ENCODE results near the gene CPN2.

CPN2 gene

DNA sequence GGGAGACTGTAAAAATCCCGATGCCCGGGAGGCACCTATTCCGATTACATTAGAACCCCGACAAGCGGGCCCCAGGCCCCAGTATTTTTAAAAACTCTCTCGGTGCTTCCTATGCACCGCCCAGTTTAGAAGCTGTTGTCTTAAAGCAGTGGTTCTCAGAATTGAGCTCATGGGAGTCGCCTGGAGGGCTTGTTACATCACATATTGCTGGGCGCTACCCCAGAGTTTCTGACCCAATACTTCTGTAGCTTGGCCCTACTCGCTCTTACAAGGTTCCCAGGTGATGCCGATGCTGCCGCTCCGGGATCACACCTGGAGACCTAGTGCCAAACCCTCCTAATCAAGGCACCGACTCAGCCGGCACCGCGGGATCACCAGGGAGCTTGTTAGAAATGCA, 35.2 kb downstream of the CPN2 start:
- ATAC-seq: peak; percentile 54

GRCh38 chr3:194315088-194315964, 35.8 kb downstream of the CPN2 start:
- no peak for TF ChIP-seq BACH2 (CRISPR knock-in tag; IDR thresholded peaks at IDR 0.05; ENCODE audit: borderline replicate concordance)
- peak; percentile 92 for TF ChIP-seq ZFP3 (CRISPR knock-in tag; IDR thresholded peaks at IDR 0.05)
- TF ChIP-seq SNAI2 (CRISPR knock-in tag; IDR thresholded peaks at IDR 0.05): 0 out of 2 replicates have a peak, but pooled peaks have one; percentile 1
- TF ChIP-seq TSHZ2 (CRISPR knock-in tag; IDR thresholded peaks at IDR 0.05): 0 out of 2 replicates have a peak, but pooled peaks have one; percentile 34
- TF ChIP-seq RARB (CRISPR knock-in tag; IDR thresholded peaks at IDR 0.05): no peak
- peak; percentile 90 for ATAC-seq

More for the DNA sequence above, 35.2 kb downstream of the CPN2 start:
- TF ChIP-seq TCF4 (CRISPR knock-in tag; IDR thresholded peaks at IDR 0.05; ENCODE audit: borderline replicate concordance) (no peak), TOX (CRISPR knock-in tag; IDR thresholded peaks at IDR 0.05; ENCODE audit: borderline replicate concordance) (no peak)

- ATAC-seq: no peak
- TF ChIP-seq ZNF565 (CRISPR knock-in tag; conservative IDR thresholded peaks at IDR 0.05; ENCODE audit: low read depth): no peak
- TF ChIP-seq, protein P1, sequence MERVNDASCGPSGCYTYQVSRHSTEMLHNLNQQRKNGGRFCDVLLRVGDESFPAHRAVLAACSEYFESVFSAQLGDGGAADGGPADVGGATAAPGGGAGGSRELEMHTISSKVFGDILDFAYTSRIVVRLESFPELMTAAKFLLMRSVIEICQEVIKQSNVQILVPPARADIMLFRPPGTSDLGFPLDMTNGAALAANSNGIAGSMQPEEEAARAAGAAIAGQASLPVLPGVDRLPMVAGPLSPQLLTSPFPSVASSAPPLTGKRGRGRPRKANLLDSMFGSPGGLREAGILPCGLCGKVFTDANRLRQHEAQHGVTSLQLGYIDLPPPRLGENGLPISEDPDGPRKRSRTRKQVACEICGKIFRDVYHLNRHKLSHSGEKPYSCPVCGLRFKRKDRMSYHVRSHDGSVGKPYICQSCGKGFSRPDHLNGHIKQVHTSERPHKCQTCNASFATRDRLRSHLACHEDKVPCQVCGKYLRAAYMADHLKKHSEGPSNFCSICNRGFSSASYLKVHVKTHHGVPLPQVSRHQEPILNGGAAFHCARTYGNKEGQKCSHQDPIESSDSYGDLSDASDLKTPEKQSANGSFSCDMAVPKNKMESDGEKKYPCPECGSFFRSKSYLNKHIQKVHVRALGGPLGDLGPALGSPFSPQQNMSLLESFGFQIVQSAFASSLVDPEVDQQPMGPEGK (CRISPR knock-in tag; IDR thresholded peaks at IDR 0.05; ENCODE audit: borderline replicate concordance): no peak
- no peak for TF ChIP-seq ZFP30 (CRISPR knock-in tag; IDR thresholded peaks at IDR 0.05)
- TF ChIP-seq TOX (CRISPR knock-in tag; IDR thresholded peaks at IDR 0.05; ENCODE audit: borderline replicate concordance): no peak
- no peak for TF ChIP-seq ESRRG (CRISPR knock-in tag; IDR thresholded peaks at IDR 0.05)
- TF ChIP-seq TCF4 (CRISPR knock-in tag; IDR thresholded peaks at IDR 0.05; ENCODE audit: borderline replicate concordance): no peak
- TF ChIP-seq CSDC2 (CRISPR knock-in tag; IDR thresholded peaks at IDR 0.05): no peak
- TF ChIP-seq SNAI2 (CRISPR knock-in tag; IDR thresholded peaks at IDR 0.05): no peak
- TF ChIP-seq ZNF8 (CRISPR knock-in tag; IDR thresholded peaks at IDR 0.05): no peak
- no peak for TF ChIP-seq CSRNP3 (CRISPR knock-in tag; IDR thresholded peaks at IDR 0.05)
- TF ChIP-seq BACH2 (CRISPR knock-in tag; IDR thresholded peaks at IDR 0.05; ENCODE audit: borderline replicate concordance): no peak
These were observed 36.6 kb downstream of the CPN2 start for GRCh38 chr3:194314388-194315068.

DNA sequence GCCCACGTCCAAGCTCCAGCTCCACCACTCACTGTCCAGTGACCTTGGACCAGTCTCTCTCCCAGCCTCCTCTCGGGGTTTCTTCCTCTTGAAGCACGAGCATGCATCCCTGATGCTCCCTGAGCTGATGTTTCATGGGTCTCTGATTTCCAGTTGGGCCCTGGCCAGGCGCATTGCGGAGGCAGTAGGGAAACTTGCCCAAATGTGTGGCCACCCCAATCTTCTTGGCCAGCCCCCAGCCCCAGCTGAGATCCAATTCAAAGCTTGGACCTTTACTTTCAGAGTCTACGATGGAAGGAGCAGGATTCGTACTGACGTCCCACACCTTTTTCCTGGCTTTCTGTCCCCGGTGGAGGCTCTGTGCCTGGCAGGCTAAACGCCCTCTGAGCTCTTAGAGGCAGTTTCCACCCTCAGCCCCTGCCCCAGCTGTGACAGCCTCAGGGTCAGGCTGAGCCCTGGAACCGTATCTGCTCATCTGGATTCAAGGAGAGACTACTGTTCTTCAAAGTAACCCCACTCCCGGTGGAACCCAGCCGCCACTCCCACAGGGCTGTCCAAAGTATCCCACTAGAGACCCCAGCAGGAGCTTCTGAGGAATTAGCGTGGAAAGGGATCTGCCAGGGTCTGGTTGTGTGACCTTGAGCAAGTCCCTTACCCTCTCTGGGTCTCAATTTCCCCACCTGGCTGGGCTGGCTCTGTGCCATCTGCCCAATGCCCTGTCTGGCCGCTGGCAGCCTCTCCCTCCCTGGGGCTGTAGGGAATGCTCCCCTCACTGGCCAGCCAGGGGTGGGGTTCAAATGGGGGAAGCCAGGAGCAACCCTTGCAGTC, 37.4 kb downstream of the CPN2 start:
- peak; percentile 16; the same call in 1 of the 3 replicates for ATAC-seq
- no peak for TF ChIP-seq TSHZ2 (CRISPR knock-in tag; IDR thresholded peaks at IDR 0.05)
- TF ChIP-seq, protein P1 (CRISPR knock-in tag; IDR thresholded peaks at IDR 0.05; ENCODE audit: borderline replicate concordance): no peak
- no peak for TF ChIP-seq ZNF8 (CRISPR knock-in tag; IDR thresholded peaks at IDR 0.05)
- no peak for TF ChIP-seq ZNF70 (CRISPR knock-in tag; IDR thresholded peaks at IDR 0.05)
- TF ChIP-seq ESRRG (CRISPR knock-in tag; IDR thresholded peaks at IDR 0.05): no peak
- TF ChIP-seq, protein P2, sequence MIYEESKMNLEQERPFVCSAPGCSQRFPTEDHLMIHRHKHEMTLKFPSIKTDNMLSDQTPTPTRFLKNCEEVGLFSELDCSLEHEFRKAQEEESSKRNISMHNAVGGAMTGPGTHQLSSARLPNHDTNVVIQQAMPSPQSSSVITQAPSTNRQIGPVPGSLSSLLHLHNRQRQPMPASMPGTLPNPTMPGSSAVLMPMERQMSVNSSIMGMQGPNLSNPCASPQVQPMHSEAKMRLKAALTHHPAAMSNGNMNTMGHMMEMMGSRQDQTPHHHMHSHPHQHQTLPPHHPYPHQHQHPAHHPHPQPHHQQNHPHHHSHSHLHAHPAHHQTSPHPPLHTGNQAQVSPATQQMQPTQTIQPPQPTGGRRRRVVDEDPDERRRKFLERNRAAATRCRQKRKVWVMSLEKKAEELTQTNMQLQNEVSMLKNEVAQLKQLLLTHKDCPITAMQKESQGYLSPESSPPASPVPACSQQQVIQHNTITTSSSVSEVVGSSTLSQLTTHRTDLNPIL (CRISPR knock-in tag; IDR thresholded peaks at IDR 0.05; ENCODE audit: low read depth): no peak
- TF ChIP-seq ZNF565 (CRISPR knock-in tag; conservative IDR thresholded peaks at IDR 0.05; ENCODE audit: low read depth): no peak
- TF ChIP-seq GLIS3 (CRISPR knock-in tag; IDR thresholded peaks at IDR 0.05): no peak
- no peak for TF ChIP-seq ZFP30 (CRISPR knock-in tag; IDR thresholded peaks at IDR 0.05)
- TF ChIP-seq ISL1 (CRISPR knock-in tag; IDR thresholded peaks at IDR 0.05): no peak
- TF ChIP-seq ARNTL (CRISPR knock-in tag; IDR thresholded peaks at IDR 0.05; ENCODE audit: borderline replicate concordance, low read depth): no peak
- TF ChIP-seq TOX (CRISPR knock-in tag; IDR thresholded peaks at IDR 0.05; ENCODE audit: borderline replicate concordance): no peak
